HG02798 (cell line): Measurements from ENCODE around the gene LARP1.

Experiments used
- ATAC-seq: cut with Tn5 transposase; IDR thresholded peaks from one replicate; pipeline ENCODE4 v1.9.1; 2021; ENCODE audit warnings: mild to moderate bottlenecking; ENCODE audit not compliant: unreplicated experiment, poor library complexity

The LARP1 gene

DNA sequence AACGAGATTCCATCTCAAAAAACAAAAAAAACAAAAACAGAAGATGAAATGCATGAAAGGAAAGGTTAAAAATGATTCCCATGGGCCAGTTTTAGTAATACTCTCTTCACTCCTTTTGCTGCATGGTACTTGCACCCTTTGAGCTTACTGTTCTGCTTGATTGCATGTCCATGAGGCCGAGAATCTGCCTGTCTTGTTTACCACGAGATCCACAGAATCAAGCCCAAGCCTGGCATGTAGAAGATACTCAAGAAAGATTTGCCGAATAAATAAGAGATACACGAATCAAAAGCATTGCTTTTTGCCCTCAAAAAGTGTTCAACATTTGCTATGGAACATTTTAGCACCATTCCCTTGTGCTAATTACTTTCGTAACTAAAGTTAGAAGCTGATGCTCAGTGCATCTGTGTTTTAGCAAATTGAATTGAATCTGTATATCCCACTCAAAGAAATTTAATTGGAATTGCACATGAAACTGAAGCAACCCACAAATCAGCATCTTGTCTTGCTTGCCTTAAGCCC is 94.1 kb downstream of the LARP1 start:
- ATAC-seq, result no peak

DNA sequence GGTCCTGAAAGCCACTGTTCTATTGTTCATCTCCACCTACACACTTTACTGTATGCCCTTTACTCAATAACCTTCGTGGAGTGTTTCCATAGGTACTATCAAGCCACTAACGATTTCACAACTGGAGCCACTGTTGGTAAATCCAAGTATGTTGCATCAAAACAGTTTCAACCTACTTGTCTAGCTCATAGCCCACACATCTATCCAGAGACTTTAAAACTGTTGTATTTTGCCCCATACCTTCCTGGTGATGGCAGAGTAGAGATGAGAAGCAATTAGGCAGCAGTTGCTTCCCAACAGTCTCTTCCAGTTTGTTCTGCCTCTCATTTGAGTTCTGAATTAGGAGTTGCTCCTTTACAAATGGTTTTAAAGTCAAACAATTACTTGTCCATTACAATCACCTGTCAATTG is 94.6 kb downstream of the LARP1 start:
- no peak for ATAC-seq

- ATAC-seq, result no peak
These were observed 95.3 kb downstream of the LARP1 start, which contains the start of gene FAXDC2 for GRCh38 chr5:154850255-154851062. Gene FAXDC2 (minus strand): TSS chr5:154850603. CDS start chr5:154838178, 12,425 bp downstream.

GRCh38 chr5:154851351-154851750 is 96.2 kb downstream of the LARP1 start:
- ATAC-seq, result no peak

- peak; percentile 66 for ATAC-seq
These were observed 102.5 kb downstream of the LARP1 start for GRCh38 chr5:154857530-154858296.

GRCh38 chr5:154858297-154858971 is 103.3 kb downstream of the LARP1 start, which contains the start of gene CNOT8:
Gene CNOT8 (plus strand): TSS chr5:154858627. CDS start chr5:154863279, 4,652 bp downstream.
- peak; percentile 84 for ATAC-seq

- no peak for ATAC-seq
These were observed 104.0 kb downstream of the LARP1 start for GRCh38 chr5:154858972-154859871.

DNA sequence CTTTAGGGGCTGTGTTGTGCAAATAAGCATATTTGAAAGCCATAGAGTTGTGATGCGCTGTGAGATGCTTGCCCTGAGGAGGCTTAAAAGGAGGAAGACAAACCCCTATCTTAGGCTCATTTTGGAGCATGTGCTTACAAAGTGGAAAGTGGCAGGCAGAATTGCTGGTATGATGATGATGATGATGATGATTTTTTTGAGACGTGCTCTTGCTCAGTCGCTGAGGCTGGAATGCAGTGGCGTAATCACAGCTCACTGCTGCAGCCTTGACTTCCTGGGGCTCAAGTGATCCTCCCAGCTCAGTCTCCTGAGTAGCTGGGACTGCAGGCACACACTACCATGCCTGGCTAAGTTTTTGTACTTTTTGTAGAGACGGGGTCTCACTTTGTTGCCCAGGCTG is 104.9 kb downstream of the LARP1 start:
- no peak for ATAC-seq

- ATAC-seq, result no peak
These were observed 105.6 kb downstream of the LARP1 start for GRCh38 chr5:154860765-154861164.

GRCh38 chr5:154861946-154862345 is 106.8 kb downstream of the LARP1 start:
- no peak for ATAC-seq

DNA sequence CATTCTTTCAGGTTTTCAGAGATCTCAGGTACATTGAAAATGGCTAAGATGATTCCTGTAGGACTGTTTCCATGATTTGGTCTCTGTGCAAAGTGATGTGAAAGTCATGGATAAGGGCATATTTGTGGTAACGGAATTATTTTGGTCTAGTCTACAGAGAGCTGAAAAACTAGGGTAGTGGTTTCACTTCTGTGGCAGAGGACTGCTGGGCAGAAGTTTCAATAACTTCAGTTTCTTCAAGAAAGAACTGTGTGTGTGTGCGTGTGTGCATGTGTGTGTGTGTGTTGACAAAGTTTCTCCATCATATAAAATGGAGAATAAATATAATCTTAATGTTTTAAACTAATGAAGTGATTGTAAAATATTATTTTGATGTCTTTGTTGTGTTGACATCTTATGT is 107.6 kb downstream of the LARP1 start:
- ATAC-seq, result no peak

DNA sequence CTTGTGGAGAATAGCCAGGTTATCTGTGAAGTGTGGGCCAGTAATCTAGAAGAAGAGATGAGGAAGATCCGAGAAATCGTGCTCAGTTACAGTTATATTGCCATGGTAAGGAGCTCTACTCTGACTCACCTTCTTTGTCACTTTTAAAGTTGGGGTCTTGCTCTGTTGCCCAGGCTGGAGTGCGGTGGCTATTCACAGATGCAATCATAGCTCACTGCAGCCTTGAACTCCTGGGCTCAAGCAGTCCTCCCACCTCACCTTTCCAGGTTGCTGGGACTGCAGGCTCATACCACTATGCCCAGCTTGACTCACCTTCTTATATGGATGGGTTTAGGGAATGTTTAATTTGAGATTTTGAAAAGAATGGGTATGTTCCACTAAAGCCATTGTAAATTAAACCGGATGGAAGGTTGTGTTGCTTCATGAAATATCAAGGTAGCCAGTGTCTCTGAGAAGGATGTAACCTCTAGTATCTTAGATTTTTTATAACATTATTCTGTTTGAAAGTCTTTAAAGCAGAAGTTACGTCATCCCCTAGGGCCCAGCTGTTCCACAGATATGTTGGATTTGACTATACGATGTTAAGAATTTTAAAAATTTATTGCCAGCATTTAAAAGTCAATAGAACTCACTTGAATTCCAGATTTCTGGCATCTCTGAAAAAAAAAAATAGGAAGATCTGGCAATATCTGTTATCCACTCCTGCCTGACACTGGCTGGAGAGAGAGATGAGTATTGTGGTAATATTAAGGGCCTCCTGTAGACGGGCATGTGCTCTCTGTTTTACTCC is 108.3 kb downstream of the LARP1 start:
- ATAC-seq, result no peak

DNA sequence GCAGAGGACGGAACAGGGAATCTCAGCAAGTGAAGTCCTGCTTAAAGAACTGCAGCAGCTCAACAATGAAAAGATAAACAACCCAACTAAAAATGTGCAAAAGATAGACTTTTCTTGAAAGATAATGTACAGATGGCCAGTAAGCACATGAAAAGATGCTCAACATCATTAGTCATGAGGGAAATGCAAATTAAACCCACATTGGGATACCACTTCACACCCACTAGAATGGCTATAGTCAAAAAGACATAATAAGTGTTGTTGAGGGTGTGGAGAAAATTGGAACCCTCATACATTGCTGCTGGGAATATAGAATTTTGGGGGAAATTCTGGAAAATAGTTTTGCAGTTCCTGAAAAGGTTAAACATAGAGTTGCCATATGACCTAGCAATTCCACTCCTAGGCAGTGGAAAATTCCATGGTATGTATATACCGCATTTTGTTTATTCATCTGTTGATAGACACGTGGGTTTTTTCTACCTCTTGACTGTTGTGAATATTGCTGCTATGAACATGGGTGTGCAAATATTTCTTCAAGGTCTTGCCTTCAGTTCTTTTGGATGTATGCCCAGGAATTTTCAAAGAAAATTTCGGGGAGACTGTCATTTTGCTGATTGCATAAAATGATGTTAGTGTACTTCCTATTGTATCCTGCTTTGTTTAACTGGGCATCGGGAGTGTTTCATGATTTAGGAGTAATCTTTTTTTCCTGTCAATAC is 110.4 kb downstream of the LARP1 start:
- ATAC-seq, result no peak

- ATAC-seq, result no peak
These were observed 111.7 kb downstream of the LARP1 start for GRCh38 chr5:154866841-154867240.
